ENCODE data around the gene ZNF624. TPM values are rescaled to one million over a fixed set of nuclear protein-coding genes. Genes with fewer than 3 reads are reported as not detected.

ZNF624 gene
- total and polyA plus RNA-seq, 2 of the 4 experiments (the other 2 are of a cell fraction) = 0.80 to 3.8 TPM

DNA sequence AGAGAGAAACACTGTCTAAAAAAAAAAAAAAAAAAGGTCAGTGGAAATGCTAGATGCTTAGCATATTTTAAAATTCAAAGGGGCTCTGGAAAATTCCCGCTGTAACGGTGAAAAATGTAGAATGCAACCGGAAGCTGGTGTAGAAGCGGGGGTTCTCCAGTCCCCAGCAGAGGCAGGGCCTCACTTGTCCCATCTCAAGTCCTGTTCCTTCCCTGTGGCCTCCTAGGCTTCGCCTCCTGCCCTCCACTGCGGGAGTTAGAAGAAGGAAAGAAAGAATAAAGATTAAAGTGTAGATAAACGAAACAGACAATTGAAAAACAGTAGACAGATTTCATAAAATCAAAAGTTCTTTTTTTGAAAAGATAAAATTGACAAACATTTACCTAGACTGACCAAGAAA, 69.9 kb downstream of the ZNF624 start (continued):
- TF ChIP-seq CEBPB (IDR thresholded peaks at IDR 0.05; ENCODE audit: low read depth, low read length) (no peak), FOS (IDR thresholded peaks at IDR 0.05; ENCODE audit: low read depth, low read length) (no peak)
- TF ChIP-seq, protein P1, sequence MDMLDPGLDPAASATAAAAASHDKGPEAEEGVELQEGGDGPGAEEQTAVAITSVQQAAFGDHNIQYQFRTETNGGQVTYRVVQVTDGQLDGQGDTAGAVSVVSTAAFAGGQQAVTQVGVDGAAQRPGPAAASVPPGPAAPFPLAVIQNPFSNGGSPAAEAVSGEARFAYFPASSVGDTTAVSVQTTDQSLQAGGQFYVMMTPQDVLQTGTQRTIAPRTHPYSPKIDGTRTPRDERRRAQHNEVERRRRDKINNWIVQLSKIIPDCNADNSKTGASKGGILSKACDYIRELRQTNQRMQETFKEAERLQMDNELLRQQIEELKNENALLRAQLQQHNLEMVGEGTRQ (IDR thresholded peaks at IDR 0.05; ENCODE audit: low read depth, low read length) = no peak

DNA sequence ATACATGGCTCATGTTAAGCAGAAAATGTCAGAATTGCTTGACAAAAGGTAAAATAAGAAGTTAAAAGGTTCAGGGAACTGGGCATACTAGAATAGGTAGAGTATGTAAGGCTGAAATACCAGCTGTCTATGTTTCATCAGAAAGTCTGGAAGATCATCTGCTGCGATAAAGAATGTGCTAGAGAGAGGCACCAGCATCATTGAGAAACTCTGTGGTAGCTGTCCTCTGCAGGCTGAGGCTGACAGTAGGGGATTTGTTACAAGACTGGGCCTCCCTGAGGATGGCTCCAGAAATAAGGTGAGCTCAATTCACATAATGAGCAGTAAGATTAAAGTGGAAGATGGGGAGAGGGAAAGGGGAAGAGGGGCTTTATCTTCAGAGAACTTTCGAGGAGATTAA, 80.2 kb downstream of the ZNF624 start:
- Histone ChIP-seq H3K27ac (ENCODE audit: insufficient read depth, low read length) (no peak overlapping the region), H2BK120ac (ENCODE audit: low read depth, low read length) (no peak overlapping the region), H3K56ac (ENCODE audit: extremely low read depth, insufficient read depth, low read length) (no peak overlapping the region), H2AFZ (replicated peaks; ENCODE audit: low read length, poor library complexity) (no peak overlapping the region), H2BK15ac (ENCODE audit: low read depth, low read length) (no peak overlapping the region), H3K4me3 (ENCODE audit: insufficient read depth, low read depth, low read length) (no peak overlapping the region), H4K8ac (ENCODE audit: low read depth in 2 of 2, low read length in 2 of 2) (no peak overlapping the region), H2BK5ac (ENCODE audit: low read depth, low read length, poor library complexity, severe bottlenecking) (no peak overlapping the region), H2AK9ac (replicated peaks; ENCODE audit: low read depth, low read length, poor library complexity) (no peak overlapping the region), H3K27me3 (ENCODE audit: control insufficient read depth, insufficient read depth, low read length) (peaks cover 5% of the 10 kb centered on the region; the same call in 1 of the 2 replicates), H3K4me2 (ENCODE audit: low read depth, low read length) (no peak overlapping the region), H4K20me1 (ENCODE audit: insufficient read depth, low read length) (no peaks in the 10 kb centered on the region), H3K9me1 (ENCODE audit: insufficient read depth, low read length) (peaks cover 2% of the 10 kb centered on the region; the same call in 1 of the 2 replicates), H3K23ac (ENCODE audit: low read depth, low read length) (no peak overlapping the region), H3K9ac (ENCODE audit: low read depth, low read length) (no peak overlapping the region), H4K5ac (ENCODE audit: low read depth, low read length) (no peak overlapping the region), H3K9me3 (ENCODE audit: control insufficient read depth, insufficient read depth, low read length) (no peaks in the 10 kb centered on the region), H3K18ac (ENCODE audit: low read depth, low read length) (no peak overlapping the region), H3K79me1 (ENCODE audit: low read depth in 1 of 2, low read length in 2 of 2) (peaks cover 1 to 5% of the 10 kb centered on the region in 2 experiments; a peak in 2 of 4 replicates), H3K14ac (replicated peaks; ENCODE audit: low read depth, low read length) (no peak overlapping the region), H3K4me1 (ENCODE audit: control insufficient read depth, insufficient read depth, low read length) (no peaks in the 10 kb centered on the region), H2AK5ac (ENCODE audit: low read depth, low read length) (no peak overlapping the region), H4K91ac (ENCODE audit: insufficient read depth, low read depth, low read length) (no peak overlapping the region), H3K36me3 (ENCODE audit: control insufficient read depth, insufficient read depth, low read length) (no peaks in the 10 kb centered on the region), H2BK20ac (ENCODE audit: low read depth, low read length) (no peak overlapping the region), H3K4ac (ENCODE audit: low read depth, low read length) (no peak overlapping the region)
- DNase-seq (no peak), ATAC-seq (ENCODE audit: low read depth) (no peak)
- ChIA-PET CTCF (interaction anchor here (0.7 kb wide), 1 partner anchor 10 kb away, joined by 4 read pairs; no protein-coding TSS in a partner anchor), POLR2A (ENCODE audit: unreplicated experiment) (no interaction called here)
- intact Hi-C loops (cut with micrococcal nuclease) = no loop called here
- dilution Hi-C loops (cut with HindIII; ENCODE audit: low sequenced_read_pairs, unreplicated experiment) = no loop called here
- WGBS, 2 experiments (ENCODE audit: extremely low coverage in 2 of 2, insufficient read length in 1 of 2) = 20% methylated on average over 1 of the region's 2 CpGs; no CpG with 5 or more reads in 1 of the 2 experiments
- in situ Hi-C loops (cut with MboI; ENCODE audit: low sequenced_read_pairs) = no loop called here
- BruUV-seq (replicated peaks) = no TSS peak
- no peak for TF ChIP-seq MXI1 (IDR thresholded peaks at IDR 0.05; ENCODE audit: borderline replicate concordance, low read depth, low read length)
- TF ChIP-seq RAD21 (IDR thresholded peaks at IDR 0.05; ENCODE audit: low read length) = no peak
- TF ChIP-seq CHD1 (IDR thresholded peaks at IDR 0.05; ENCODE audit: low read depth, low read length) = no peak
- no peak for TF ChIP-seq POLR2A (IDR thresholded peaks at IDR 0.05; ENCODE audit: low read depth, low read length)
- TF ChIP-seq RCOR1 (IDR thresholded peaks at IDR 0.05; ENCODE audit: insufficient replicate concordance, low read length) = no peak
- TF ChIP-seq NFE2L2 (IDR thresholded peaks at IDR 0.05; ENCODE audit: low read depth, low read length) = no peak
- TF ChIP-seq CEBPB (IDR thresholded peaks at IDR 0.05; ENCODE audit: low read depth, low read length) = no peak
- TF ChIP-seq, protein P2, sequence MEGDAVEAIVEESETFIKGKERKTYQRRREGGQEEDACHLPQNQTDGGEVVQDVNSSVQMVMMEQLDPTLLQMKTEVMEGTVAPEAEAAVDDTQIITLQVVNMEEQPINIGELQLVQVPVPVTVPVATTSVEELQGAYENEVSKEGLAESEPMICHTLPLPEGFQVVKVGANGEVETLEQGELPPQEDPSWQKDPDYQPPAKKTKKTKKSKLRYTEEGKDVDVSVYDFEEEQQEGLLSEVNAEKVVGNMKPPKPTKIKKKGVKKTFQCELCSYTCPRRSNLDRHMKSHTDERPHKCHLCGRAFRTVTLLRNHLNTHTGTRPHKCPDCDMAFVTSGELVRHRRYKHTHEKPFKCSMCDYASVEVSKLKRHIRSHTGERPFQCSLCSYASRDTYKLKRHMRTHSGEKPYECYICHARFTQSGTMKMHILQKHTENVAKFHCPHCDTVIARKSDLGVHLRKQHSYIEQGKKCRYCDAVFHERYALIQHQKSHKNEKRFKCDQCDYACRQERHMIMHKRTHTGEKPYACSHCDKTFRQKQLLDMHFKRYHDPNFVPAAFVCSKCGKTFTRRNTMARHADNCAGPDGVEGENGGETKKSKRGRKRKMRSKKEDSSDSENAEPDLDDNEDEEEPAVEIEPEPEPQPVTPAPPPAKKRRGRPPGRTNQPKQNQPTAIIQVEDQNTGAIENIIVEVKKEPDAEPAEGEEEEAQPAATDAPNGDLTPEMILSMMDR (conservative IDR thresholded peaks at IDR 0.05; ENCODE audit: low read depth, low read length) = no peak
- TF ChIP-seq, protein P1 (IDR thresholded peaks at IDR 0.05; ENCODE audit: low read depth, low read length) = no peak
- TF ChIP-seq, protein P3, sequence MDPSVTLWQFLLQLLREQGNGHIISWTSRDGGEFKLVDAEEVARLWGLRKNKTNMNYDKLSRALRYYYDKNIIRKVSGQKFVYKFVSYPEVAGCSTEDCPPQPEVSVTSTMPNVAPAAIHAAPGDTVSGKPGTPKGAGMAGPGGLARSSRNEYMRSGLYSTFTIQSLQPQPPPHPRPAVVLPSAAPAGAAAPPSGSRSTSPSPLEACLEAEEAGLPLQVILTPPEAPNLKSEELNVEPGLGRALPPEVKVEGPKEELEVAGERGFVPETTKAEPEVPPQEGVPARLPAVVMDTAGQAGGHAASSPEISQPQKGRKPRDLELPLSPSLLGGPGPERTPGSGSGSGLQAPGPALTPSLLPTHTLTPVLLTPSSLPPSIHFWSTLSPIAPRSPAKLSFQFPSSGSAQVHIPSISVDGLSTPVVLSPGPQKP (IDR thresholded peaks at IDR 0.05; ENCODE audit: borderline replicate concordance, low read depth, low read length) = no peak
- no peak for TF ChIP-seq RFX5 (IDR thresholded peaks at IDR 0.05; ENCODE audit: low read depth, low read length)
- no peak for TF ChIP-seq BHLHE40 (IDR thresholded peaks at IDR 0.05; ENCODE audit: low read depth, low read length)

All from IMR-90 (cell line).